ENCODE data around the gene ADAM8.

DNA sequence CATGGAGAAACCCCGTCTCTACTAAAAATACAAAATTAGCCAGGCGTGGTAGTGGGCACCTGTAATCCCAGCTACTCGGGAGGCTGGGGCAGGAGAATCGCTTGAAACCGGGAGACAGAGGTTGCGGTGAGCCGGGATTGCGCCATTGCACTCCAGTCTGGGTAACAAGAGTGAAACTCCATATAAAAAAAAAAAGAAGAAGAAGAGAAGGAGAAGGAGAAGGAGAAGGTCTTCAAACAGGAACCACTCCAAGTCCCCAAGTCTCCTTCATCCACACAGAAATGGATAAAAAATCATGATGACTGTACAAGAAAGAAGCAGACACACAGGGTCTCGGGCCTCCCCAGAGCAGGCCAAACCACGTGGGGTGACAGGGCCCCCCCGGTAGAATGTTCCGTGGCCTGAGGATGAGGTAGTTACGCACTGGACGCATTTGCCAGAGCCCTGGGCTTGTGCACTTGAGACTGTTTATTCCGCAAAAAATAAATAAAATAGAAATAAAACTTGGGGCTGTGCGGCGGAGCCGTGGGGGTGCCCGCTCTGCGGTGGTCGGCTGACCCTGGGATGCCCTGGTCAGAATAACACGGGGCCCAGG lies 23.2 kb downstream of the ADAM8 start:
- TF ChIP-seq CBX8 (IDR thresholded peaks at IDR 0.05; ENCODE audit: borderline replicate concordance, low read depth, low read length) (no peak), EZH2 (IDR thresholded peaks at IDR 0.05; ENCODE audit: low read depth, low read length, severe bottlenecking) (no peak), PHF8 (conservative IDR thresholded peaks at IDR 0.05; ENCODE audit: low read depth, low read length) (no peak), SP2 (IDR thresholded peaks at IDR 0.05; ENCODE audit: low read length) (no peak), TAF1 (IDR thresholded peaks at IDR 0.05; ENCODE audit: low read depth, low read length) (no peak)
- TF ChIP-seq, protein P1, sequence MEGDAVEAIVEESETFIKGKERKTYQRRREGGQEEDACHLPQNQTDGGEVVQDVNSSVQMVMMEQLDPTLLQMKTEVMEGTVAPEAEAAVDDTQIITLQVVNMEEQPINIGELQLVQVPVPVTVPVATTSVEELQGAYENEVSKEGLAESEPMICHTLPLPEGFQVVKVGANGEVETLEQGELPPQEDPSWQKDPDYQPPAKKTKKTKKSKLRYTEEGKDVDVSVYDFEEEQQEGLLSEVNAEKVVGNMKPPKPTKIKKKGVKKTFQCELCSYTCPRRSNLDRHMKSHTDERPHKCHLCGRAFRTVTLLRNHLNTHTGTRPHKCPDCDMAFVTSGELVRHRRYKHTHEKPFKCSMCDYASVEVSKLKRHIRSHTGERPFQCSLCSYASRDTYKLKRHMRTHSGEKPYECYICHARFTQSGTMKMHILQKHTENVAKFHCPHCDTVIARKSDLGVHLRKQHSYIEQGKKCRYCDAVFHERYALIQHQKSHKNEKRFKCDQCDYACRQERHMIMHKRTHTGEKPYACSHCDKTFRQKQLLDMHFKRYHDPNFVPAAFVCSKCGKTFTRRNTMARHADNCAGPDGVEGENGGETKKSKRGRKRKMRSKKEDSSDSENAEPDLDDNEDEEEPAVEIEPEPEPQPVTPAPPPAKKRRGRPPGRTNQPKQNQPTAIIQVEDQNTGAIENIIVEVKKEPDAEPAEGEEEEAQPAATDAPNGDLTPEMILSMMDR (IDR thresholded peaks at IDR 0.05; ENCODE audit: control extremely low read depth in 1 of 3, insufficient read depth in 1 of 3, low read depth in 1 of 3, low read length in 3 of 3) = no peak
- TF ChIP-seq, protein P2, sequence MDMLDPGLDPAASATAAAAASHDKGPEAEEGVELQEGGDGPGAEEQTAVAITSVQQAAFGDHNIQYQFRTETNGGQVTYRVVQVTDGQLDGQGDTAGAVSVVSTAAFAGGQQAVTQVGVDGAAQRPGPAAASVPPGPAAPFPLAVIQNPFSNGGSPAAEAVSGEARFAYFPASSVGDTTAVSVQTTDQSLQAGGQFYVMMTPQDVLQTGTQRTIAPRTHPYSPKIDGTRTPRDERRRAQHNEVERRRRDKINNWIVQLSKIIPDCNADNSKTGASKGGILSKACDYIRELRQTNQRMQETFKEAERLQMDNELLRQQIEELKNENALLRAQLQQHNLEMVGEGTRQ (IDR thresholded peaks at IDR 0.05; ENCODE audit: low read length) = no peak
